Measurements from ENCODE around the gene CCDC122. TPM values are rescaled to one million over a fixed set of nuclear protein-coding genes. Genes with fewer than 3 reads are reported as not detected.

Gene CCDC122
- total RNA-seq, 4 donors from 2014 or later = 0.16 to 1.7 (median 1.1) TPM; not detected in 1

DNA sequence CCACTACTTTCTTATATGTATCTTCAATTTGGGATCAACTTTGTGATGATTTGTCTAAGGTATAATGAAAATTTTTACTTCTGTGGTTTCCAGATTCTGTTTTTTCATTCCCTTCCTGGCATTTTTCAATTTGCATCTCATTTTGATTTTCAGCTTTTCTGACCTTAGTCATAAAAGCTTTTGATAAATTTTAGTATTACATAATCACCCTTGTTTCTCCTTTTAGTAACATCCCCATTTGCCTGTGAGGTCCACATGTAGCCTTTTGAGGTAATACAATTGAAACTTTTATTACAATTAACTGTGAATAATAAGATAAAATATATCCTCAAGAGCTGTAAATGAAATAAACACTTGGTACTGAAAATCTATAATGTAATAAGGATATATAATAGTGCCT, 31.3 kb upstream of the CCDC122 start:
- H3K4me3 ChIP-seq = no peak overlapping the region
- no peaks in the 10 kb centered on the region for H3K9me3 ChIP-seq
- DNase-seq (no peak), ATAC-seq (no peak)
- no peaks in the 10 kb centered on the region for H3K27me3 ChIP-seq
- no peaks in the 10 kb centered on the region for H3K36me3 ChIP-seq
- H3K27ac ChIP-seq = no peak overlapping the region
- TF ChIP-seq, protein P1, sequence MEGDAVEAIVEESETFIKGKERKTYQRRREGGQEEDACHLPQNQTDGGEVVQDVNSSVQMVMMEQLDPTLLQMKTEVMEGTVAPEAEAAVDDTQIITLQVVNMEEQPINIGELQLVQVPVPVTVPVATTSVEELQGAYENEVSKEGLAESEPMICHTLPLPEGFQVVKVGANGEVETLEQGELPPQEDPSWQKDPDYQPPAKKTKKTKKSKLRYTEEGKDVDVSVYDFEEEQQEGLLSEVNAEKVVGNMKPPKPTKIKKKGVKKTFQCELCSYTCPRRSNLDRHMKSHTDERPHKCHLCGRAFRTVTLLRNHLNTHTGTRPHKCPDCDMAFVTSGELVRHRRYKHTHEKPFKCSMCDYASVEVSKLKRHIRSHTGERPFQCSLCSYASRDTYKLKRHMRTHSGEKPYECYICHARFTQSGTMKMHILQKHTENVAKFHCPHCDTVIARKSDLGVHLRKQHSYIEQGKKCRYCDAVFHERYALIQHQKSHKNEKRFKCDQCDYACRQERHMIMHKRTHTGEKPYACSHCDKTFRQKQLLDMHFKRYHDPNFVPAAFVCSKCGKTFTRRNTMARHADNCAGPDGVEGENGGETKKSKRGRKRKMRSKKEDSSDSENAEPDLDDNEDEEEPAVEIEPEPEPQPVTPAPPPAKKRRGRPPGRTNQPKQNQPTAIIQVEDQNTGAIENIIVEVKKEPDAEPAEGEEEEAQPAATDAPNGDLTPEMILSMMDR (IDR thresholded peaks at IDR 0.05 in 4 of 5, conservative IDR thresholded peaks at IDR 0.05 in 1 of 5) = no peak
- no peak for TF ChIP-seq POLR2A (IDR thresholded peaks at IDR 0.05)
- in situ Hi-C loops (cut with MboI; ENCODE audit: low sequenced_read_pairs in 4 of 4) (loop anchor here (25.0 kb wide), 6 partner anchors 126 to 1401 kb away; partner anchors contain the start of genes GPALPP1 (in 3 of the 4) and NUFIP1 (in 3 of the 4)), intact Hi-C loops (cut with DNase I; ENCODE audit: low total_unique reads) (no loop called here)
- peaks cover 0 to 5% of the 10 kb centered on the region in 2 donors for H3K4me1 ChIP-seq

DNA sequence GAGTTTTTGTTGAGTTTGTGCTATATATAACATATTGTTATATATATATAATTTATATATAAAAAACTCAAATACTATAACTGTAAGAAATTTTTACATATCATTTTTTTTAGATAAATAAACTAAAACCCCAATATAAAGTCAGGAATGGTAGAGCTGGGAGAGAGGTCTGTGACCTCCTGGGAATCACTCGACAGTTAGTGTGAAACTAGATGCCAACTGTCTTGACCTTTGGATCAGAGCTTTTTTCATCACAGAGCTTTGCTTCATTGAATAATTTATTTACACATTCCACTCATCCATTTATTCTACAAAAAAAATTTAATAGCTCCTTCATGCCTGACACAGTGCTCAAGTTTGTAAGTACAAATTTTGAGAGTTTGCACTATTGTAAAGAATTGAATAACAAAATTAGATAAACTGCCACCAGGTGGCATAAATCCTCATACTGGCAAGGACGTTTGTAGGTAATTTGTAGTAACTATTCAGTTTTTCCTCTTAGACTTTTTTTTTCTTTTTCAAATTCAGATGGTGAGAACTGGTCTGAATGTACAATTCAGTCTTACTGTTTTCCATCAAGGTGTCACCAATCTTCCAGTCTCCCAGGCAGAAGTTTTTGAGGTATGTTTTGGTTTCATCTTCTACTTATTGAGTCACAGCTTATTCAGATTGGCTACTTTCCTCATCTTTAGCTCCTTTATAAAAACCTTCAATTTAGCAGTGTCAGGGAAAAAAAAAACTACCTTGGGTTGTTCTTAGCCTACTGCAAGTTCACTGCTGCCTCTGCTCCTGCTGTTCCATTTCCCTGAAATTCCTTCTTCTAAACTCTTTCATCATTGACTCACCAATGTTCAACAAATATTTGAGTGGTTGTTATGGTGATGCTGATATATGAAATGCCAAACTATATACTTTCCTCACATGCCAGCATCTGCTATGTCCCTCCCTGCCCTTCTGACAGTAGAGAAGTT, 28.9 kb upstream of the CCDC122 start:
- in situ Hi-C loops (cut with MboI; ENCODE audit: low sequenced_read_pairs in 4 of 4) (loop anchor here (5.0 to 25.0 kb wide), 13 partner anchors 129 to 1404 kb away; partner anchors contain the start of genes GPALPP1 (in 3 of the 4) and NUFIP1 (in 3 of the 4)), intact Hi-C loops (cut with DNase I; ENCODE audit: low total_unique reads) (loop anchor here (2.0 to 10.0 kb wide), 6 partner anchors 139 to 1376 kb away; no protein-coding TSS in a partner anchor)
- Histone ChIP-seq H3K4me3 (no peak overlapping the region), H3K27ac (no peak overlapping the region), H3K4me1 (peaks cover 0 to 8% of the 10 kb centered on the region in 2 donors), H3K9me3 (no peaks in the 10 kb centered on the region), H3K27me3 (no peaks in the 10 kb centered on the region), H3K36me3 (no peaks in the 10 kb centered on the region)
- DNase-seq (no peak), ATAC-seq (no peak)
- no peak for TF ChIP-seq POLR2A (IDR thresholded peaks at IDR 0.05)
- TF ChIP-seq, protein P1 (IDR thresholded peaks at IDR 0.05 in 4 of 5, conservative IDR thresholded peaks at IDR 0.05 in 1 of 5) = peak; percentile 46 to 66 (median 59)

- Histone ChIP-seq H3K36me3 (no peaks in the 10 kb centered on the region), H3K9me3 (no peaks in the 10 kb centered on the region), H3K27ac (no peak overlapping the region), H3K27me3 (no peaks in the 10 kb centered on the region), H3K4me1 (peaks cover 0 to 4% of the 10 kb centered on the region in 2 donors), H3K4me3 (no peak overlapping the region)
- ATAC-seq (peak; percentile 61 to 77), DNase-seq (no peak)
- intact Hi-C loops (cut with DNase I; ENCODE audit: low total_unique reads) = loop anchor here (1.0 to 10.0 kb wide), 5 partner anchors 142 to 1379 kb away; no protein-coding TSS in a partner anchor
- in situ Hi-C loops (cut with MboI; ENCODE audit: low sequenced_read_pairs in 4 of 4) = loop anchor here (5.0 to 25.0 kb wide), 13 partner anchors 132 to 1407 kb away; partner anchors contain the start of genes GPALPP1 (in 3 of the 4) and NUFIP1 (in 3 of the 4)
- TF ChIP-seq POLR2A (IDR thresholded peaks at IDR 0.05) = no peak
- TF ChIP-seq, protein P1 (IDR thresholded peaks at IDR 0.05 in 4 of 5, conservative IDR thresholded peaks at IDR 0.05 in 1 of 5) = peak; percentile 66 to 84 (median 76)
Measured at GRCh38 chr13:43905435-43906031, 26.0 kb upstream of the CCDC122 start.

DNA sequence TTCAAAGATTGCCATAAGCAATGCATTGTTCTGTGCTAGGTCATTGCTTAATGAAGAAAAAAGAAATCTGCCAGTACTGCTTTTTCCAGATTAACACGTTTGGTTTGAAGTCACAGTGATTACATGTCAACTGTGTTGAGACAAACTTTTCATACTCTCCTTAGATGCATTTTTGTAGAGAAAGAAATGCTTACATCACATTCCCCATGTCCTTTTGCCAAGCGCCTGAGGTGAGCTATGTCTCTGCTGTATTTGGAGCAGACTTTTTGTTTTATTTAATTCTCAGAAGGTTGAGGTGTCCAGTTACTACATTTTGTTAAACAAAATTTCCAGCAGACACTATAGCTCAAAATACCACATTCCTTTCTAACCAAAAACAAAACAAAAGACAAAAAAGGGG, 16.4 kb upstream of the CCDC122 start:
- intact Hi-C loops (cut with DNase I; ENCODE audit: low total_unique reads) = no loop called here
- Histone ChIP-seq H3K36me3 (no peaks in the 10 kb centered on the region), H3K4me3 (no peak overlapping the region), H3K27ac (no peak overlapping the region), H3K9me3 (no peaks in the 10 kb centered on the region), H3K4me1 (no peaks in the 10 kb centered on the region), H3K27me3 (no peaks in the 10 kb centered on the region)
- DNase-seq (no peak), ATAC-seq (no peak)
- in situ Hi-C loops (cut with MboI; ENCODE audit: low sequenced_read_pairs in 4 of 4) = no loop called here
- TF ChIP-seq, protein P1 (IDR thresholded peaks at IDR 0.05 in 4 of 5, conservative IDR thresholded peaks at IDR 0.05 in 1 of 5) = no peak
- TF ChIP-seq POLR2A (IDR thresholded peaks at IDR 0.05) = no peak

Data from gastrocnemius medialis (tissue), 4 donors.